ENCODE data around the gene B3GNT5.

GRCh38 chr3:183295211-183295610 is 42.2 kb downstream of the B3GNT5 start:
- TF ChIP-seq, protein P1, sequence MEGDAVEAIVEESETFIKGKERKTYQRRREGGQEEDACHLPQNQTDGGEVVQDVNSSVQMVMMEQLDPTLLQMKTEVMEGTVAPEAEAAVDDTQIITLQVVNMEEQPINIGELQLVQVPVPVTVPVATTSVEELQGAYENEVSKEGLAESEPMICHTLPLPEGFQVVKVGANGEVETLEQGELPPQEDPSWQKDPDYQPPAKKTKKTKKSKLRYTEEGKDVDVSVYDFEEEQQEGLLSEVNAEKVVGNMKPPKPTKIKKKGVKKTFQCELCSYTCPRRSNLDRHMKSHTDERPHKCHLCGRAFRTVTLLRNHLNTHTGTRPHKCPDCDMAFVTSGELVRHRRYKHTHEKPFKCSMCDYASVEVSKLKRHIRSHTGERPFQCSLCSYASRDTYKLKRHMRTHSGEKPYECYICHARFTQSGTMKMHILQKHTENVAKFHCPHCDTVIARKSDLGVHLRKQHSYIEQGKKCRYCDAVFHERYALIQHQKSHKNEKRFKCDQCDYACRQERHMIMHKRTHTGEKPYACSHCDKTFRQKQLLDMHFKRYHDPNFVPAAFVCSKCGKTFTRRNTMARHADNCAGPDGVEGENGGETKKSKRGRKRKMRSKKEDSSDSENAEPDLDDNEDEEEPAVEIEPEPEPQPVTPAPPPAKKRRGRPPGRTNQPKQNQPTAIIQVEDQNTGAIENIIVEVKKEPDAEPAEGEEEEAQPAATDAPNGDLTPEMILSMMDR (IDR thresholded peaks at IDR 0.05) = no peak
- TF ChIP-seq POLR2A (IDR thresholded peaks at IDR 0.05) = no peak

Data from esophagus squamous epithelium (tissue), 4 donors.